HepG2 (cell line): Measurements from ENCODE around the gene FAM3C. TPM values are rescaled to one million over a fixed set of nuclear protein-coding genes. Genes with fewer than 3 reads are reported as not detected.

Experiments
- ATAC-seq: fragments of 200-7000 bp; cut with Tn5 transposase; 3 replicates; pipeline ENCODE4 v1.9.1; 2020; ENCODE audit warnings: mild to moderate bottlenecking, moderate library complexity
- BruUV-seq: library from RNA; stranded (reverse); fragments of 400-500 nt; replicated peaks from 2 replicates; lab custom pipeline; 2021; lab: Mats Ljungman, UMichigan
- CTCF ChIA-PET: fragments of 300-600 bp; formaldehyde crosslinking; extraction: SDS; loops from one replicate; lab custom pipeline; 2021; ENCODE audit warnings: low total read pairs, inconsistent platforms, low intra/inter-chr PET ratio; lab: Yijun Ruan, JAX
- POLR2A ChIA-PET: fragments of 350-600 bp; sonication (Branson Sonifier 250); formaldehyde crosslinking; loops from one replicate; lab custom pipeline; 2020; ENCODE audit warnings: antibody characterized with exemption, inconsistent platforms; lab: Yijun Ruan, JAX
- DNase-seq: peaks from one replicate; pipeline ENCODE4 v3.0.0-alpha.2; 2015; ENCODE audit warnings: low spot score
- FAIRE-seq: peaks from 3 replicates; lab custom pipeline; 2011; peaks lifted over from hg19 to GRCh38; lab: Jason Lieb, UNC
- H2AFZ ChIP-seq: one replicate; pipeline ENCODE4 v1.6.1; 2011; ENCODE audit warnings: low read length, inconsistent platforms
- H3K27ac ChIP-seq: fragments of 300-600 bp; 3 replicates; pipeline ENCODE4 v1.8.0; 2011; ENCODE audit warnings: mixed run types, mild to moderate bottlenecking, mixed read lengths, low read length, inconsistent platforms; ENCODE audit not compliant: insufficient read depth; ENCODE audit errors: extremely low read length
- H3K27me3 ChIP-seq, 2 experiments: fragments of 200-600 bp in 1 of 2; 2 replicates in 1 of 2; 3 replicates in 1 of 2; pipeline versions ENCODE4 v1.6.0 to v1.8.0; 2011; ENCODE audit warnings: low read length in 2 of 2, mild to moderate bottlenecking in 2 of 2, moderate library complexity in 2 of 2, inconsistent platforms in 1 of 2; ENCODE audit not compliant: insufficient read depth in 2 of 2, control insufficient read depth in 1 of 2
- H3K36me3 ChIP-seq, 2 experiments: fragments of 200-600 bp in 1 of 2; replicated peaks in 1 of 2; 2 replicates in 1 of 2; 3 replicates in 1 of 2; pipeline versions ENCODE4 v1.5.1 to v1.8.0; 2011; ENCODE audit warnings: low read length in 2 of 2, inconsistent platforms in 1 of 2; ENCODE audit not compliant: insufficient read depth in 2 of 2, control insufficient read depth in 1 of 2
- H3K4me1 ChIP-seq: 2 replicates; pipeline ENCODE4 v1.5.1; 2012; ENCODE audit warnings: low read length, inconsistent platforms; ENCODE audit not compliant: insufficient read depth
- H3K4me2 ChIP-seq: 2 replicates; pipeline ENCODE4 v1.6.0; 2011; ENCODE audit warnings: low read depth, low read length, inconsistent platforms
- H3K4me3 ChIP-seq, 3 experiments: fragments of 200-600 bp in 1 of 3; sonication (generic), shearing (Covaris generic) in 1 of 3; replicated peaks in 1 of 3; 2 replicates each; pipeline ENCODE4 v1.5.1; 2011 to 2016; ENCODE audit warnings: low read length in 3 of 3, inconsistent platforms in 2 of 3, low read depth in 2 of 3, mild to moderate bottlenecking in 2 of 3, control low read depth in 1 of 3, mixed read lengths in 1 of 3; ENCODE audit not compliant: insufficient read depth in 1 of 3
- H3K79me2 ChIP-seq: one replicate; pipeline ENCODE4 v1.6.1; 2011; ENCODE audit warnings: low read length, inconsistent platforms; ENCODE audit not compliant: insufficient read depth
- H3K9ac ChIP-seq: 2 replicates; pipeline ENCODE4 v1.6.0; 2011; ENCODE audit warnings: mild to moderate bottlenecking, low read depth, low read length, inconsistent platforms; ENCODE audit not compliant: insufficient read depth
- H3K9me3 ChIP-seq: 2 replicates; pipeline ENCODE4 v1.5.1; 2012; ENCODE audit warnings: mild to moderate bottlenecking, low read length
- H4K20me1 ChIP-seq: 2 replicates; pipeline ENCODE4 v1.6.0; 2011; ENCODE audit warnings: inconsistent platforms, mild to moderate bottlenecking, low read length, moderate library complexity; ENCODE audit not compliant: insufficient read depth
- ASH2L ChIP-seq: fragments of 300-600, 200-600 bp; sonication (generic); IDR thresholded peaks from 2 replicates; pipeline ENCODE4 v1.7.0; 2017; ENCODE audit warnings: low read depth, mild to moderate bottlenecking, moderate library complexity, mixed read lengths, low read length; ENCODE audit not compliant: insufficient read length
- DMAP1 ChIP-seq: IDR thresholded peaks from 2 replicates; pipeline ENCODE4 v1.6.1; 2016
- MTF1 ChIP-seq: sonication (generic); formaldehyde crosslinking; IDR thresholded peaks from 2 replicates; pipeline ENCODE4 v1.5.0; 2020; ENCODE audit warnings: missing genetic modification reagents
- RAD51 ChIP-seq: fragments of 450-650 bp; IDR thresholded peaks from 2 replicates; pipeline ENCODE4 v1.6.1; 2016; ENCODE audit warnings: borderline replicate concordance
- TBX2 ChIP-seq: sonication (generic); formaldehyde crosslinking; IDR thresholded peaks from 2 replicates; pipeline ENCODE4 v1.5.0; 2020; ENCODE audit warnings: missing genetic modification reagents, mild to moderate bottlenecking, borderline replicate concordance
- ZNF205 ChIP-seq: IDR thresholded peaks from 2 replicates; pipeline ENCODE4 v1.6.1; 2018; ENCODE audit warnings: missing biosample characterization, missing genetic modification reagents
- ZNF234 ChIP-seq: sonication (generic); formaldehyde crosslinking; conservative IDR thresholded peaks from 2 replicates; pipeline ENCODE4 v1.5.1; 2020; ENCODE audit warnings: mild to moderate bottlenecking, missing genetic modification reagents
- ZNF235 ChIP-seq: sonication (generic); formaldehyde crosslinking; IDR thresholded peaks from 2 replicates; pipeline ENCODE4 v1.8.1; 2023; ENCODE audit warnings: mild to moderate bottlenecking, missing genetic modification reagents, borderline replicate concordance
- ZNF260 ChIP-seq: sonication (generic); formaldehyde crosslinking; IDR thresholded peaks from 2 replicates; pipeline ENCODE4 v1.4.0; 2020; ENCODE audit warnings: missing genetic modification reagents, low read depth, mild to moderate bottlenecking, borderline replicate concordance
- ZNF543 ChIP-seq: sonication (generic); formaldehyde crosslinking; IDR thresholded peaks from 2 replicates; pipeline ENCODE4 v1.4.0; 2020; ENCODE audit warnings: mild to moderate bottlenecking, missing genetic modification reagents
- ZNF547 ChIP-seq: sonication (generic); formaldehyde crosslinking; IDR thresholded peaks from 2 replicates; pipeline ENCODE4 v1.5.1; 2020; ENCODE audit warnings: mild to moderate bottlenecking, missing genetic modification reagents
- ZNF709 ChIP-seq: sonication (generic); formaldehyde crosslinking; IDR thresholded peaks from 2 replicates; pipeline ENCODE4 v1.5.0; 2020; ENCODE audit warnings: mild to moderate bottlenecking, missing genetic modification reagents
- WGBS: methylation state at CpG from one replicate; pipeline ENCODE4 v1.1.6; 2017; ENCODE audit warnings: low lambda C conversion rate; 5-methylcytosine and 5-hydroxymethylcytosine counted together
- in situ Hi-C: cut with HindIII; loops from 2 replicates; pipeline ENCODE4 v1.10.0; 2017; ENCODE audit warnings: low pct_unique_long_range_greater_than_20kb; ENCODE audit not compliant: extremely low pct_ligation_motif_present
- intact Hi-C: fragments of 100-400 bp; cut with micrococcal nuclease; formaldehyde crosslinking; loops from one replicate; pipeline ENCODE4 v1.10.0; 2022; ENCODE audit not compliant: unreplicated experiment
- polyA plus RNA-seq, 8 experiments: library from polyadenylated mRNA; depleted of rRNA in 3 of 8; stranded (reverse) in 7 of 8; unstranded in 1 of 8; fragments of >200 nt; fragmentation: Illumina TruSeq in 4 of 8; extraction: Trizol in 4 of 8; gene quantifications; 2 replicates each; pipeline versions ENCODE4 v1.2.1 to v1.2.3, GENCODE V29; 2011 to 2016; ENCODE audit warnings: low read depth in 4 of 8, missing spikeins in 1 of 8, mixed read lengths in 1 of 8; ENCODE audit not compliant: insufficient read depth in 1 of 8
- total RNA-seq, 5 experiments: library from RNA; depleted of rRNA; stranded (reverse); fragments of >200 nt; fragmentation: Illumina TruSeq; extraction: Trizol; gene quantifications; 2 replicates each; pipeline ENCODE4 v1.2.3, GENCODE V29; 2016; ENCODE audit warnings: low read depth in 1 of 5
- TF ChIP-seq, protein P1 (sequence below): sonication (generic); formaldehyde crosslinking; IDR thresholded peaks from 2 replicates; pipeline ENCODE4; 2020; ENCODE audit warnings: missing genetic modification reagents, mild to moderate bottlenecking, borderline replicate concordance
- TF ChIP-seq, protein P2 (sequence below): sonication (generic); formaldehyde crosslinking; IDR thresholded peaks from 2 replicates; pipeline ENCODE4 v1.4.0; 2020; ENCODE audit warnings: missing genetic modification reagents
- TF ChIP-seq, protein P3 (sequence below): sonication (generic); formaldehyde crosslinking; IDR thresholded peaks from 2 replicates; pipeline ENCODE4 v1.4.0; 2020; ENCODE audit warnings: missing genetic modification reagents
- TF ChIP-seq, protein P4 (sequence below): sonication (generic); formaldehyde crosslinking; IDR thresholded peaks from 2 replicates; pipeline ENCODE4 v1.4.0; 2020; ENCODE audit warnings: missing genetic modification reagents, mild to moderate bottlenecking, borderline replicate concordance

FAM3C gene
- total and polyA plus RNA-seq, 2 of the 13 experiments (the other 11 are each of a cell fraction or from before 2014, with no cell fraction given): 14.6 to 16.0 TPM

DNA sequence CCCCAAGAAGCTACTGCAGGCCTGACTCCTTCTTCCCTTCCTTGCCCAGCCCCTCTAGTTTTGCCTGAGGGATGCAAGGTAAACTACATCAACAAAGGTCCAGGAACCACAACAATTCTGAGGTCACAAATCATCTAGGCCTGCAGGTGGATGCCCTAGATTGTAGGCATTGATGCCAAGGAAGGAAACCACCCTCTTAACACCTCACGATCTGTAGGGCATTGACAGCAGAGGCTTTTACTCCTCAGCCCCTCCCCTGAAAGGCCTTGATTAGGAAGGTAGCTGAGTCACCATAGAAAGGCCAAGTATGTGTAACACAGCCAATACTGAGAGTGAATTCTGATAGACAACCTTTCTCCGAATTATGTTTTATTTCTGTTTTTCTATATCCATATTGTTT is 46.7 kb upstream of the FAM3C start:
- DNase-seq: no peak
- no peak for ATAC-seq
- ChIA-PET POLR2A (no interaction called here), CTCF (no interaction called here)
- H3K9ac ChIP-seq: no peak overlapping the region
- TF ChIP-seq, protein P1, sequence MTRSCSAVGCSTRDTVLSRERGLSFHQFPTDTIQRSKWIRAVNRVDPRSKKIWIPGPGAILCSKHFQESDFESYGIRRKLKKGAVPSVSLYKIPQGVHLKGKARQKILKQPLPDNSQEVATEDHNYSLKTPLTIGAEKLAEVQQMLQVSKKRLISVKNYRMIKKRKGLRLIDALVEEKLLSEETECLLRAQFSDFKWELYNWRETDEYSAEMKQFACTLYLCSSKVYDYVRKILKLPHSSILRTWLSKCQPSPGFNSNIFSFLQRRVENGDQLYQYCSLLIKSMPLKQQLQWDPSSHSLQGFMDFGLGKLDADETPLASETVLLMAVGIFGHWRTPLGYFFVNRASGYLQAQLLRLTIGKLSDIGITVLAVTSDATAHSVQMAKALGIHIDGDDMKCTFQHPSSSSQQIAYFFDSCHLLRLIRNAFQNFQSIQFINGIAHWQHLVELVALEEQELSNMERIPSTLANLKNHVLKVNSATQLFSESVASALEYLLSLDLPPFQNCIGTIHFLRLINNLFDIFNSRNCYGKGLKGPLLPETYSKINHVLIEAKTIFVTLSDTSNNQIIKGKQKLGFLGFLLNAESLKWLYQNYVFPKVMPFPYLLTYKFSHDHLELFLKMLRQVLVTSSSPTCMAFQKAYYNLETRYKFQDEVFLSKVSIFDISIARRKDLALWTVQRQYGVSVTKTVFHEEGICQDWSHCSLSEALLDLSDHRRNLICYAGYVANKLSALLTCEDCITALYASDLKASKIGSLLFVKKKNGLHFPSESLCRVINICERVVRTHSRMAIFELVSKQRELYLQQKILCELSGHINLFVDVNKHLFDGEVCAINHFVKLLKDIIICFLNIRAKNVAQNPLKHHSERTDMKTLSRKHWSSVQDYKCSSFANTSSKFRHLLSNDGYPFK: no peak
- TF ChIP-seq ZNF543 (CRISPR knock-in tag) (no peak), ZNF709 (CRISPR knock-in tag) (no peak), ZNF547 (CRISPR knock-in tag) (no peak), ZNF234 (CRISPR knock-in tag) (no peak), ZNF260 (CRISPR knock-in tag) (no peak), RAD51 (no peak), ZNF205 (CRISPR knock-in tag) (no peak), DMAP1 (CRISPR knock-in tag) (no peak), ASH2L (no peak), TBX2 (CRISPR knock-in tag) (no peak), MTF1 (CRISPR knock-in tag) (no peak), ZNF235 (no peak)
- TF ChIP-seq, protein P2, sequence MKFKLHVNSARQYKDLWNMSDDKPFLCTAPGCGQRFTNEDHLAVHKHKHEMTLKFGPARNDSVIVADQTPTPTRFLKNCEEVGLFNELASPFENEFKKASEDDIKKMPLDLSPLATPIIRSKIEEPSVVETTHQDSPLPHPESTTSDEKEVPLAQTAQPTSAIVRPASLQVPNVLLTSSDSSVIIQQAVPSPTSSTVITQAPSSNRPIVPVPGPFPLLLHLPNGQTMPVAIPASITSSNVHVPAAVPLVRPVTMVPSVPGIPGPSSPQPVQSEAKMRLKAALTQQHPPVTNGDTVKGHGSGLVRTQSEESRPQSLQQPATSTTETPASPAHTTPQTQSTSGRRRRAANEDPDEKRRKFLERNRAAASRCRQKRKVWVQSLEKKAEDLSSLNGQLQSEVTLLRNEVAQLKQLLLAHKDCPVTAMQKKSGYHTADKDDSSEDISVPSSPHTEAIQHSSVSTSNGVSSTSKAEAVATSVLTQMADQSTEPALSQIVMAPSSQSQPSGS: no peak
- TF ChIP-seq, protein P3, sequence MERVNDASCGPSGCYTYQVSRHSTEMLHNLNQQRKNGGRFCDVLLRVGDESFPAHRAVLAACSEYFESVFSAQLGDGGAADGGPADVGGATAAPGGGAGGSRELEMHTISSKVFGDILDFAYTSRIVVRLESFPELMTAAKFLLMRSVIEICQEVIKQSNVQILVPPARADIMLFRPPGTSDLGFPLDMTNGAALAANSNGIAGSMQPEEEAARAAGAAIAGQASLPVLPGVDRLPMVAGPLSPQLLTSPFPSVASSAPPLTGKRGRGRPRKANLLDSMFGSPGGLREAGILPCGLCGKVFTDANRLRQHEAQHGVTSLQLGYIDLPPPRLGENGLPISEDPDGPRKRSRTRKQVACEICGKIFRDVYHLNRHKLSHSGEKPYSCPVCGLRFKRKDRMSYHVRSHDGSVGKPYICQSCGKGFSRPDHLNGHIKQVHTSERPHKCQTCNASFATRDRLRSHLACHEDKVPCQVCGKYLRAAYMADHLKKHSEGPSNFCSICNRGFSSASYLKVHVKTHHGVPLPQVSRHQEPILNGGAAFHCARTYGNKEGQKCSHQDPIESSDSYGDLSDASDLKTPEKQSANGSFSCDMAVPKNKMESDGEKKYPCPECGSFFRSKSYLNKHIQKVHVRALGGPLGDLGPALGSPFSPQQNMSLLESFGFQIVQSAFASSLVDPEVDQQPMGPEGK (CRISPR knock-in tag): no peak
- TF ChIP-seq, protein P4, sequence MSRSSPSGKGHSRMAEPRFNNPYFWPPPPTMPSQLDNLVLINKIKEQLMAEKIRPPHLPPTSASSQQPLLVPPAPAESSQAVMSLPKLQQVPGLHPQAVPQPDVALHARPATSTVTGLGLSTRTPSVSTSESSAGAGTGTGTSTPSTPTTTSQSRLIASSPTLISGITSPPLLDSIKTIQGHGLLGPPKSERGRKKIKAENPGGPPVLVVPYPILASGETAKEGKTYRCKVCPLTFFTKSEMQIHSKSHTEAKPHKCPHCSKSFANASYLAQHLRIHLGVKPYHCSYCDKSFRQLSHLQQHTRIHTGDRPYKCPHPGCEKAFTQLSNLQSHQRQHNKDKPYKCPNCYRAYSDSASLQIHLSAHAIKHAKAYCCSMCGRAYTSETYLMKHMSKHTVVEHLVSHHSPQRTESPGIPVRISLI (CRISPR knock-in tag): no peak
- FAIRE-seq: no peak
- no peaks in the 10 kb centered on the region for H3K27me3 ChIP-seq
- no peak overlapping the region for H2AFZ ChIP-seq
- no peak overlapping the region for H3K27ac ChIP-seq
- peaks cover 5% of the 10 kb centered on the region; the same call in 1 of the 2 replicates for H3K4me1 ChIP-seq
- H3K4me3 ChIP-seq: no peak overlapping the region
- no peaks in the 10 kb centered on the region for H3K9me3 ChIP-seq
- H3K4me2 ChIP-seq: no peak overlapping the region
- WGBS: 38% methylated on average over 1 of the region's 2 CpGs
- intact Hi-C loops: no loop called here
- no peaks in the 10 kb centered on the region for H4K20me1 ChIP-seq
- no peaks in the 10 kb centered on the region for H3K79me2 ChIP-seq
- no peaks in the 10 kb centered on the region for H3K36me3 ChIP-seq
- in situ Hi-C loops: no loop called here
- no TSS peak for BruUV-seq
